OCI-LY7 (cell line): ENCODE data around the gene YIF1B.

ENCODE experiments used
- EZH2phosphoT487 ChIP-seq: fragments of 200-600 bp; sonication (generic); IDR thresholded peaks from 2 replicates; pipeline ENCODE4 v1.6.1; 2018; ENCODE audit warnings: low read depth, borderline replicate concordance, mild to moderate bottlenecking, mixed run types, antibody characterized with exemption, low read length, moderate library complexity, mixed read lengths
- TF ChIP-seq, protein P1 (sequence below): fragments of 200-600 bp; sonication (generic); conservative IDR thresholded peaks from 2 replicates; pipeline ENCODE4 v1.5.1; 2014; ENCODE audit warnings: mild to moderate bottlenecking, antibody characterized with exemption, low read length, moderate library complexity, mixed read lengths

DNA sequence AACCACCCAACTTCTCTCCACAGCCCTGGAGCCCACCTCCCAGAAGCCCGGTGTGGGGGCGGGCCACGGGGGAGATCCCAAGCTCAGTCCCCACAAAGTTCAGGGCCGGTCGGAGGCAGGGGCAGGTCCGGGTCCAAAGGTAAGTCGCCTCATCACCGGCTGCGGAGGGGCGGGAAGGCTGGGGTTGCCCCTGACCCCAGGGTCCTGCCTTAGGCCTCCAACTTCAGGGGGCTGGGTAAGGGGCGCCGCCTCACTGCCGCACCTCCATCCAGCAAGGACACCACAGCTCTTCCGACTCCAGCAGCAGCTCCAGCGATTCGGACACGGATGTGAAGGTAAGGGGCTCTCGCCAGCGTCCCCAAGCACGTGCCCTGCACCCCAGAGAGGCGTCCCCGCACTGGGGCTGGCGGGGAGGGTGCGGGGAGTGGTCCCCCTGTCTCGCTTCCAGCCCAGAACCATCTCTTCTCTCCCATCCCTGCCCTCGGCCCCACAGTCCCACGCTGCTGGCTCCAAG lies 11.3 kb downstream of the YIF1B start:
- TF ChIP-seq, protein P1, sequence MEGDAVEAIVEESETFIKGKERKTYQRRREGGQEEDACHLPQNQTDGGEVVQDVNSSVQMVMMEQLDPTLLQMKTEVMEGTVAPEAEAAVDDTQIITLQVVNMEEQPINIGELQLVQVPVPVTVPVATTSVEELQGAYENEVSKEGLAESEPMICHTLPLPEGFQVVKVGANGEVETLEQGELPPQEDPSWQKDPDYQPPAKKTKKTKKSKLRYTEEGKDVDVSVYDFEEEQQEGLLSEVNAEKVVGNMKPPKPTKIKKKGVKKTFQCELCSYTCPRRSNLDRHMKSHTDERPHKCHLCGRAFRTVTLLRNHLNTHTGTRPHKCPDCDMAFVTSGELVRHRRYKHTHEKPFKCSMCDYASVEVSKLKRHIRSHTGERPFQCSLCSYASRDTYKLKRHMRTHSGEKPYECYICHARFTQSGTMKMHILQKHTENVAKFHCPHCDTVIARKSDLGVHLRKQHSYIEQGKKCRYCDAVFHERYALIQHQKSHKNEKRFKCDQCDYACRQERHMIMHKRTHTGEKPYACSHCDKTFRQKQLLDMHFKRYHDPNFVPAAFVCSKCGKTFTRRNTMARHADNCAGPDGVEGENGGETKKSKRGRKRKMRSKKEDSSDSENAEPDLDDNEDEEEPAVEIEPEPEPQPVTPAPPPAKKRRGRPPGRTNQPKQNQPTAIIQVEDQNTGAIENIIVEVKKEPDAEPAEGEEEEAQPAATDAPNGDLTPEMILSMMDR: no peak
- TF ChIP-seq EZH2phosphoT487: no peak
